NCI-H226 (cell line): ENCODE measurements around the gene GPR37L1.
"Not testable (repeated sequence)": the region's sequence is repeated elsewhere in the genome, so short reads cannot be mapped to it uniquely, and the experiment has no call there.

Source experiments
- DNase-seq: peaks from one replicate; pipeline ENCODE4 v3.0.0-alpha.2; 2015

GPR37L1 gene

GRCh38 chr1:202133989-202134388 lies 11.3 kb downstream of the GPR37L1 start:
- no peak for DNase-seq

GRCh38 chr1:202134645-202135172 lies 12.0 kb downstream of the GPR37L1 start:
- no peak for DNase-seq

GRCh38 chr1:202135221-202135721 lies 12.6 kb downstream of the GPR37L1 start:
- peak; percentile 44 for DNase-seq

GRCh38 chr1:202140833-202141232 lies 18.1 kb downstream of the GPR37L1 start:
- DNase-seq = no peak

- DNase-seq = not testable (repeated sequence)
These were observed 18.8 kb downstream of the GPR37L1 start for GRCh38 chr1:202141468-202141867.

GRCh38 chr1:202143011-202143767 lies 20.5 kb downstream of the GPR37L1 start:
- no peak for DNase-seq

GRCh38 chr1:202143768-202144401 lies 21.2 kb downstream of the GPR37L1 start:
- DNase-seq = no peak

- peak; percentile 42 for DNase-seq
These were observed 21.8 kb downstream of the GPR37L1 start, which contains the start of gene ARL8A for GRCh38 chr1:202144402-202145067. TSS of gene ARL8A (minus strand) at chr1:202144737. CDS start at chr1:202144572, 165 bp downstream.

GRCh38 chr1:202145068-202145743 lies 22.5 kb downstream of the GPR37L1 start:
- DNase-seq = no peak

- not testable (repeated sequence) for DNase-seq
These were observed 23.0 kb downstream of the GPR37L1 start for GRCh38 chr1:202145744-202146140.

- no peak for DNase-seq
These were observed 23.6 kb downstream of the GPR37L1 start for GRCh38 chr1:202146279-202146678.

GRCh38 chr1:202146993-202147392 lies 24.3 kb downstream of the GPR37L1 start:
- DNase-seq = no peak

GRCh38 chr1:202148391-202148790 lies 25.7 kb downstream of the GPR37L1 start:
- DNase-seq = no peak

- no peak for DNase-seq
These were observed 26.8 kb downstream of the GPR37L1 start for GRCh38 chr1:202149566-202149965.

GRCh38 chr1:202150187-202150586 lies 27.5 kb downstream of the GPR37L1 start:
- DNase-seq = no peak

GRCh38 chr1:202150602-202151001 lies 27.9 kb downstream of the GPR37L1 start:
- no peak for DNase-seq

- no peak for DNase-seq
These were observed 28.3 kb downstream of the GPR37L1 start for GRCh38 chr1:202151045-202151444.

GRCh38 chr1:202152399-202152798 lies 29.7 kb downstream of the GPR37L1 start:
- DNase-seq = no peak

- DNase-seq = no peak
These were observed 30.6 kb downstream of the GPR37L1 start for GRCh38 chr1:202153284-202153683.

- DNase-seq = no peak
These were observed 31.5 kb downstream of the GPR37L1 start for GRCh38 chr1:202154148-202154765.

GRCh38 chr1:202154766-202155477 lies 32.2 kb downstream of the GPR37L1 start:
- peak; percentile 15 for DNase-seq
